Hepatocyte (in vitro differentiated cells): ENCODE data around the gene PLIN4. TPM values are rescaled to one million over a fixed set of nuclear protein-coding genes. Genes with fewer than 3 reads are reported as not detected.

Experiments used
- polyA plus RNA-seq: library from polyadenylated mRNA; unstranded; fragments of >200 nt; fragmentation: Nextera tagmentation; extraction: Ambion mirVana; gene quantifications from 2 replicates; pipeline ENCODE4 v1.2.1, GENCODE V29; 2016
- total RNA-seq: library from RNA; depleted of rRNA; stranded (reverse); fragments of >200 nt; gene quantifications from 2 replicates; pipeline ENCODE4 v1.2.3, GENCODE V29; 2014

PLIN4 gene
- total and polyA plus RNA-seq, 2 experiments from 2014 or later: 0.17 to 0.27 TPM

Other genes with a start within 250 kb of the PLIN4 start
- 0.08 TPM in 1 of 2 replicates, not detected in the other for gene SHD, start 239.2 kb downstream of the PLIN4 start, total RNA-seq
- 3.4 and 4.6 TPM in 2 replicates for gene SHD, start 239.2 kb downstream of the PLIN4 start, polyA plus RNA-seq
- not detected in 2 replicates for gene TMIGD2, start 216.1 kb downstream of the PLIN4 start, total RNA-seq
- 0.55 TPM in 1 of 2 replicates, not detected in the other for gene TMIGD2, start 216.1 kb downstream of the PLIN4 start, polyA plus RNA-seq
- gene FSD1, start 213.9 kb downstream of the PLIN4 start, total RNA-seq: 1.2 and 6.3 TPM in 2 replicates
- gene FSD1, start 213.9 kb downstream of the PLIN4 start, polyA plus RNA-seq: 2.4 and 2.8 TPM in 2 replicates
- gene STAP2, start 179.7 kb downstream of the PLIN4 start, total RNA-seq: 27.5 and 28.1 TPM in 2 replicates
- gene STAP2, start 179.7 kb downstream of the PLIN4 start, polyA plus RNA-seq: 34.4 and 45.2 TPM in 2 replicates
- gene MPND, start 174.9 kb downstream of the PLIN4 start, total RNA-seq: 11.2 and 16.6 TPM in 2 replicates
- gene MPND, start 174.9 kb downstream of the PLIN4 start, polyA plus RNA-seq: 17.0 and 21.9 TPM in 2 replicates
- 71.8 and 81.7 TPM in 2 replicates for gene SH3GL1, start 117.9 kb downstream of the PLIN4 start, total RNA-seq
- gene SH3GL1, start 117.9 kb downstream of the PLIN4 start, polyA plus RNA-seq: 111 and 114 TPM in 2 replicates
- gene CHAF1A, start 115.8 kb downstream of the PLIN4 start, total RNA-seq: 5.5 and 6.2 TPM in 2 replicates
- 6.5 and 11.1 TPM in 2 replicates for gene CHAF1A, start 115.8 kb downstream of the PLIN4 start, polyA plus RNA-seq
- 80.2 and 88.6 TPM in 2 replicates for gene UBXN6, start 60.7 kb downstream of the PLIN4 start, total RNA-seq
- gene UBXN6, start 60.7 kb downstream of the PLIN4 start, polyA plus RNA-seq: 36.8 and 44.7 TPM in 2 replicates
- gene HDGFL2, start 46.2 kb downstream of the PLIN4 start, total RNA-seq: 34.8 and 50.3 TPM in 2 replicates
- 73.0 and 73.2 TPM in 2 replicates for gene HDGFL2, start 46.2 kb downstream of the PLIN4 start, polyA plus RNA-seq
- 2.1 and 5.8 TPM in 2 replicates for gene PLIN5, start 16.7 kb upstream of the PLIN4 start, total RNA-seq
- 6.1 and 6.4 TPM in 2 replicates for gene PLIN5, start 16.7 kb upstream of the PLIN4 start, polyA plus RNA-seq
- gene LRG1, start 21.6 kb upstream of the PLIN4 start, total RNA-seq: 5.4 and 6.3 TPM in 2 replicates
- 9.8 and 11.4 TPM in 2 replicates for gene LRG1, start 21.6 kb upstream of the PLIN4 start, polyA plus RNA-seq
- gene SEMA6B, start 41.2 kb upstream of the PLIN4 start, total RNA-seq: 2.9 and 3.2 TPM in 2 replicates
- gene SEMA6B, start 41.2 kb upstream of the PLIN4 start, polyA plus RNA-seq: 0.50 and 1.4 TPM in 2 replicates
- 10.0 and 13.6 TPM in 2 replicates for gene TNFAIP8L1, start 121.0 kb upstream of the PLIN4 start, total RNA-seq
- gene TNFAIP8L1, start 121.0 kb upstream of the PLIN4 start, polyA plus RNA-seq: 8.7 and 14.3 TPM in 2 replicates
- 125 and 158 TPM in 2 replicates for gene MYDGF, start 151.9 kb upstream of the PLIN4 start, total RNA-seq
- gene MYDGF, start 151.9 kb upstream of the PLIN4 start, polyA plus RNA-seq: 365 and 405 TPM in 2 replicates
- 17.6 and 27.6 TPM in 2 replicates for gene DPP9, start 205.4 kb upstream of the PLIN4 start, total RNA-seq
- 32.6 and 32.7 TPM in 2 replicates for gene DPP9, start 205.4 kb upstream of the PLIN4 start, polyA plus RNA-seq